WI38 (cell line): ENCODE results near the gene ALOX5.
"Not testable (repeated sequence)": the region's sequence is repeated elsewhere in the genome, so short reads cannot be mapped to it uniquely, and the experiment has no call there.

Experiments
- H3K4me3 ChIP-seq: 2 replicates; pipeline ENCODE4 v1.5.1; 2011; ENCODE audit warnings: low read depth, mild to moderate bottlenecking, control low read depth, low read length
- CTCF ChIP-seq: IDR thresholded peaks from 2 replicates; pipeline ENCODE4 v1.5.1; 2012; ENCODE audit warnings: low read depth, mild to moderate bottlenecking, control low read depth, low read length

ALOX5 gene

DNA sequence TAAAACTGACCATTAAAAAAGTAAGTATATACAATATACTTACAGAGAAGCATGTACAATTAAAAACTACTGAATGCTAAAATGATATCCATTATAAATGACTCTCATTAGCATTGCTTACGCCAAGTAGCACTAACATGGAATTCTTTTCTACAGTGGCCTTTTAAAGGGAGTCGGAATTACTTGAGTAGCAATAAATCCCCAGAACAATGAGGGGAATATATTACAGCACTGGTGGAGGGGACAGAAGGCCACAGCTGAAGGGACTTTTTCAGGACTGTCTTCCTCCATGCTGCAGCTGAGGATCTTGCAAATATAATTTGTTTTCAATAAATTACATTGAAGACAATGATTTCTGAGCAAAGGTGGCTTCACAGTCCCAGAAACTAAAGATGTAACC, 97.0 kb downstream of the ALOX5 start:
- no peak for TF ChIP-seq CTCF
- no peak overlapping the region for H3K4me3 ChIP-seq

DNA sequence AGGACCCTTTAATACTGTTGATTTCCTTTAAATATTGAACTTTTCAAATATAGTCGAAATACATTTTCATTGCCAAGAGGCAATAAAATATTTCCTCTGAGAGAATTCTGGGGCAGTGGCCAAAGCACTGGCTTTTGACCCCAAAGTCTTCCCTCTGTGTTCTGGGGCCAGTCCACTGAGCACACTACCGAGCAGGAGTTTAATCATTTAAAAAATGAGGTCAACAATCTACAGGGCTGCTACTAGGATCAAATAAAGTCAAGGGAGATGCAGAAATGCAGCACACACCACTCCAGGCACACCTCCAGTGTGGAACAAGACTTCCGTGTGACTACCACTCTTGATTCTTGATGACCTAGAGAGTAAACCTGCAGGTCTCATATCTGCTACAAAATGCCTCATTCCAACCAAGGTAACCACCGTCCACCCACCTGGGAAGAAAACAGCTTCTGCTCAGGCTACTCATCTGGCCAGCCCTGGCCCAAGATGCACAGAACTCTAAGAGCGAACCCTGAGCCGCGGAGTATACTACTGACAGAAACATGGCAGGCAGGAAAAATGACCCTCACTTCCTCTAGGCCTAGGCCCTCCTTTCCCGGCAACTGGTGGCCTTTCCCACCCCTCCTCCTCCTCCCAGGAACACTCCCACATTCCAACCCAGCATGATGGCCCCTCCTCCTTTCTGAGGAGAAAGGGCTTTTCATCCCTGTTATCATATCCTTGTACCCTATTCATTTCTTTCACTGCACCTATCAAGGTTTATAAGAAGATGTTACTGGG, 97.7 kb downstream of the ALOX5 start:
- TF ChIP-seq CTCF, result no peak
- no peak overlapping the region for H3K4me3 ChIP-seq

DNA sequence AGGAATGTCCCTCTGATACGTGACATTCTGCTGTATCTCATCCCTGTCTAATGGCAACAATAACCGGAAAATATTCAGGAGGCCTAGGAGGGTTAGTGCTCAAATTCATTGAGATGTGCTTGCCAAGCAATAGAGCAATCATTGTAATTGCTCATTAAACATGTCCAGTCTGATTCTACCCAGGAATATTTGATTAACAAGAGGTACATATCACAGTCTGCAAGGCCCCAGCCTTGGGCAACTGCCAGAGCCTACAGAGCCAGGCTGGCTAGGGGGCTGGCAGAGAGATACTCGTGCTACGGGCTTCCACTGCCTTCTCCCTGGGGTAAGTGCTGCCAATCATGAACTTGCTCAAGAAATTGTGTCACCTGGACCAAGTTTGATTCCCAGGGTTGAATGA, 99.1 kb downstream of the ALOX5 start:
- no peak for TF ChIP-seq CTCF
- no peak overlapping the region for H3K4me3 ChIP-seq

GRCh38 chr10:45476559-45476958, 102.5 kb downstream of the ALOX5 start:
- no peak for TF ChIP-seq CTCF
- no peak overlapping the region for H3K4me3 ChIP-seq

GRCh38 chr10:45480294-45480693, 106.3 kb downstream of the ALOX5 start:
- no peak for TF ChIP-seq CTCF
- H3K4me3 ChIP-seq, result no peak overlapping the region

DNA sequence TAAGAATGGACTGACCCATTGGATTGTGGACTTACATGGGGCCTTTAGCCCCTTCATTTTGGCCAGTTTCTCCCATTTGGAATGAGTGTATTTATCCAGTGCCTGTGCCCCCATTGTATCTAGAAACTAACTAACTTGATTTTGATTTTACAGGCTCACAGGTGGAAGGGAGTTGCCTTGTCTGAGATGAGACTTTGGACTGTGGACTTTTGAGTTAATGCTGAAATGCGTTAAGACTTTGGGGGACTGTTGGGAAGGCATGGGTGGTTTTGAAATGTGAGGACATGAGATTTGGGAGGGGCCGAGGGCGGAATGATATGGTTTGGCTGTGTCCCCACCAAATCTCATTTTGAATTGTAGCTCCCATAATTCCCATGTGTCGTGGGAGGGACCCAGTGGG, 107.1 kb downstream of the ALOX5 start:
- H3K4me3 ChIP-seq, result not testable (repeated sequence)

- H3K4me3 ChIP-seq, result no peak overlapping the region
- TF ChIP-seq CTCF, result no peak
These were observed 109.0 kb downstream of the ALOX5 start for GRCh38 chr10:45483002-45483401.

- no peak for TF ChIP-seq CTCF
- no peak overlapping the region for H3K4me3 ChIP-seq
These were observed 113.7 kb downstream of the ALOX5 start for GRCh38 chr10:45487735-45488134.
